ENCODE measurements around the gene PSAP.
"Not testable (repeated sequence)": the region's sequence is repeated elsewhere in the genome, so short reads cannot be mapped to it uniquely, and the experiment has no call there.

PSAP gene

GRCh38 chr10:71889388-71889987 lies 38.4 kb upstream of the PSAP start:
- peak overlapping the region; percentile 55 for H3K4me3 ChIP-seq (ENCODE audit: low read depth, low read length)
- no peak for TF ChIP-seq CTCF (IDR thresholded peaks at IDR 0.05; ENCODE audit: control insufficient read depth, extremely low read depth, insufficient read depth)
- DNase-seq (ENCODE audit: low read depth) = no peak

GRCh38 chr10:71888623-71889387 lies 37.8 kb upstream of the PSAP start:
- H3K4me3 ChIP-seq (ENCODE audit: low read depth, low read length) = peak overlapping the region; percentile 55
- DNase-seq (ENCODE audit: low read depth) = no peak
- peak; percentile 35 for TF ChIP-seq CTCF (IDR thresholded peaks at IDR 0.05; ENCODE audit: control insufficient read depth, extremely low read depth, insufficient read depth)

- no peak for DNase-seq (ENCODE audit: low read depth)
- TF ChIP-seq CTCF (IDR thresholded peaks at IDR 0.05; ENCODE audit: control insufficient read depth, extremely low read depth, insufficient read depth) = no peak
- H3K4me3 ChIP-seq (ENCODE audit: low read depth, low read length) = peak overlapping the region; percentile 55
Observed at GRCh38 chr10:71888248-71888622, 37.2 kb upstream of the PSAP start.

GRCh38 chr10:71887743-71888142 lies 36.7 kb upstream of the PSAP start:
- H3K4me3 ChIP-seq (ENCODE audit: low read depth, low read length) = no peak overlapping the region
- no peak for TF ChIP-seq CTCF (IDR thresholded peaks at IDR 0.05; ENCODE audit: control insufficient read depth, extremely low read depth, insufficient read depth)
- DNase-seq (ENCODE audit: low read depth) = no peak

- H3K4me3 ChIP-seq (ENCODE audit: low read depth, low read length) = no peak overlapping the region
- TF ChIP-seq CTCF (IDR thresholded peaks at IDR 0.05; ENCODE audit: control insufficient read depth, extremely low read depth, insufficient read depth) = no peak
- DNase-seq (ENCODE audit: low read depth) = no peak
Observed at GRCh38 chr10:71882813-71883659, 32.0 kb upstream of the PSAP start.

- no peak for DNase-seq (ENCODE audit: low read depth)
- H3K4me3 ChIP-seq (ENCODE audit: low read depth, low read length) = no peak overlapping the region
- no peak for TF ChIP-seq CTCF (IDR thresholded peaks at IDR 0.05; ENCODE audit: control insufficient read depth, extremely low read depth, insufficient read depth)
Observed at GRCh38 chr10:71881647-71882355, 30.8 kb upstream of the PSAP start.

- not testable (repeated sequence) for DNase-seq (ENCODE audit: low read depth); H3K4me3 ChIP-seq (ENCODE audit: low read depth, low read length)
Observed at GRCh38 chr10:71881307-71881624, 30.2 kb upstream of the PSAP start.
